Naive thymus-derived CD4-positive, alpha-beta T cell (primary cell): ENCODE results near the gene SPAG7. TPM values are rescaled to one million over a fixed set of nuclear protein-coding genes. Genes with fewer than 3 reads are reported as not detected.

Experiments
- ATAC-seq: fragments of 150-1000 bp; cut with Tn5 transposase; 2 replicates; pipeline ENCODE4 v1.10.0; 2021; ENCODE audit warnings: mild to moderate bottlenecking, moderate library complexity
- CTCF ChIA-PET: fragments of 350-600 bp; sonication (Branson Sonifier 250); formaldehyde crosslinking; loops from one replicate; lab custom pipeline; 2021; ENCODE audit warnings: antibody characterized with exemption; lab: Charles Lee
- POLR2A ChIA-PET: fragments of 350-600 bp; sonication (Branson Sonifier 250); formaldehyde crosslinking; loops from one replicate; lab custom pipeline; 2021; ENCODE audit warnings: antibody characterized with exemption, inconsistent platforms; lab: Charles Lee
- DNase-seq, 9 donors: peaks; one replicate each; pipeline versions ENCODE4 v3.0.0 to v3.0.0-alpha.2; 2020 to 2022; ENCODE audit warnings: mixed read lengths in 1 of 9
- H3K27ac ChIP-seq: one replicate; pipeline ENCODE4 v1.7.0; 2013; ENCODE audit warnings: mild to moderate bottlenecking, low read depth, low read length, moderate library complexity
- H3K27me3 ChIP-seq, 2 donors: one replicate each; pipeline ENCODE4 v1.7.0; 2013; ENCODE audit warnings: low read length in 2 of 2, mild to moderate bottlenecking in 2 of 2, moderate library complexity in 2 of 2; ENCODE audit not compliant: control insufficient read depth in 2 of 2, insufficient read depth in 2 of 2
- H3K36me3 ChIP-seq, 3 experiments: 1 replicate in 2 of 3; 2 replicates in 1 of 3; pipeline ENCODE4 v1.7.0; 2013; ENCODE audit warnings: low read length in 3 of 3, mild to moderate bottlenecking in 3 of 3, moderate library complexity in 1 of 3; ENCODE audit not compliant: insufficient read depth in 3 of 3, control insufficient read depth in 2 of 3
- H3K4me1 ChIP-seq, 2 donors: one replicate each; pipeline ENCODE4 v1.7.0; 2013; ENCODE audit warnings: low read length in 2 of 2, mild to moderate bottlenecking in 2 of 2, moderate library complexity in 1 of 2; ENCODE audit not compliant: control insufficient read depth in 2 of 2, insufficient read depth in 2 of 2
- H3K4me3 ChIP-seq: 2 replicates; pipeline ENCODE4 v1.7.0; 2013; ENCODE audit warnings: mild to moderate bottlenecking, low read length
- H3K9me3 ChIP-seq, 3 experiments: 1 replicate in 2 of 3; 2 replicates in 1 of 3; pipeline ENCODE4 v1.7.0; 2013; ENCODE audit warnings: low read length in 3 of 3; ENCODE audit not compliant: control insufficient read depth in 2 of 3
- H3K27ac Mint-ChIP-seq, 9 donors: one replicate each; pipeline ENCODE4 v1.8.0; 2020 to 2022; ENCODE audit warnings: mixed read lengths in 9 of 9, mild to moderate bottlenecking in 8 of 9, moderate library complexity in 5 of 9, inconsistent platforms in 2 of 9
- H3K27me3 Mint-ChIP-seq, 5 donors: one replicate each; pipeline ENCODE4 v1.8.0; 2021 to 2022; ENCODE audit warnings: mixed read lengths in 5 of 5, mild to moderate bottlenecking in 1 of 5
- H3K36me3 Mint-ChIP-seq, 5 donors: one replicate each; pipeline ENCODE4 v1.8.0; 2020 to 2022; ENCODE audit warnings: mixed read lengths in 5 of 5, mild to moderate bottlenecking in 3 of 5, inconsistent platforms in 1 of 5
- H3K4me1 Mint-ChIP-seq, 7 donors: one replicate each; pipeline ENCODE4 v1.8.0; 2020 to 2022; ENCODE audit warnings: mixed read lengths in 7 of 7, mild to moderate bottlenecking in 3 of 7, inconsistent platforms in 1 of 7
- H3K4me3 Mint-ChIP-seq, 10 donors: one replicate each; pipeline ENCODE4 v1.8.0; 2020 to 2022; ENCODE audit warnings: mild to moderate bottlenecking in 10 of 10, mixed read lengths in 10 of 10, moderate library complexity in 6 of 10, inconsistent platforms in 2 of 10
- H3K9me3 Mint-ChIP-seq, 11 donors: one replicate each; pipeline ENCODE4 v1.8.0; 2020 to 2022; ENCODE audit warnings: mixed read lengths in 11 of 11, mild to moderate bottlenecking in 4 of 11, inconsistent platforms in 1 of 11, moderate library complexity in 1 of 11
- intact Hi-C, 2 donors: fragments of 100-400 bp; cut with micrococcal nuclease; formaldehyde crosslinking; loops; one replicate each; pipeline ENCODE4 v1.15.1; 2023
- polyA plus RNA-seq, 2 donors: library from polyadenylated mRNA; unstranded; fragments of 300-500 nt; fragmentation: Illumina TruSeq; gene quantifications; one replicate each; pipeline ENCODE4 v1.2.3, GENCODE V29; 2021
- total RNA-seq, 6 experiments: library from RNA in 5 of 6; stranded (reverse) in 5 of 6; gene quantifications; 1 replicate in 5 of 6; 2 replicates in 1 of 6; pipeline ENCODE4 v1.2.3 and lab custom pipeline; 2021 to 2026

SPAG7 gene
- total and polyA plus RNA-seq, 7 experiments from 2014 or later = 41.6 to 119 (median 48.1) TPM

DNA sequence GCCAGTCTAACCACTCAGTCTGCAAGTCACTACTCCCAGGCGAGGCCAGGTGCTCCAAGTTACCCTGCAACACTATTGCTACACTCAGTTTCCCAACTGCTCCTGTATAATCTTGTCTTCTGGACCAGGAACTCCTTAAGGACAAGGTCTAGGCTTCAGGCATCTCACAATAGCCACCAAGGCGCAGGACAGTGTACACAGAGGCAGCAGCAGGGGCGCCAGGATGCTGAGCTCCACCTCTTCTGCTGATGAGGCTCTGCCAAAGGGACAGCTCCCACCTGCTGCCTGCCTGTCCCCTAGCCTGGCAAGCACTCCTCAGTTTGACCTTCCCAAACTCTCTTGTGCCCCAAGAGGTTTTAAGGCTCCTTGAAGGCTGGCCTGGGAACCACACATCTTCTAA lies 31.2 kb downstream of the SPAG7 start:
- peaks cover 0 to 32% (median 7%) of the 10 kb centered on the region in 3 experiments for H3K36me3 ChIP-seq
- no peaks in the 10 kb centered on the region for H3K9me3 ChIP-seq
- no peaks in the 10 kb centered on the region for H3K27me3 ChIP-seq
- ChIA-PET CTCF (no interaction called here), POLR2A (interaction anchor here (4.9 kb wide), 2 partner anchors 15 to 32 kb away, joined by 120 to 135 read pairs; partner anchors contain the start of genes ENO3, PFN1 and SPAG7)
- DNase-seq = no peak
- H3K27ac ChIP-seq = no peak overlapping the region
- Mint-ChIP-seq H3K4me3 (peak overlapping the region in 1 of 10 donors; percentile 4), H3K27ac (peak overlapping the region in 6 of 9 donors; percentile 2 to 78 (median 30)), H3K36me3 (peaks cover 2 to 18% (median 9%) of the 10 kb centered on the region in 5 donors), H3K27me3 (peaks cover 0 to 4% (median 0%) of the 10 kb centered on the region in 5 donors), H3K9me3 (no peaks in the 10 kb centered on the region), H3K4me1 (peaks cover 39 to 68% (median 52%) of the 10 kb centered on the region in 7 donors)
- intact Hi-C loops = no loop called here
- H3K4me1 ChIP-seq = peaks cover 21 to 22% of the 10 kb centered on the region in 2 donors
- H3K4me3 ChIP-seq = no peak overlapping the region
- no peak for ATAC-seq

GRCh38 chr17:4935650-4936049 lies 32.0 kb downstream of the SPAG7 start:
- ChIA-PET CTCF (no interaction called here), POLR2A (no interaction called here)
- intact Hi-C loops = no loop called here
- no peak overlapping the region for H3K4me3 ChIP-seq
- H3K27me3 ChIP-seq = no peaks in the 10 kb centered on the region
- no peaks in the 10 kb centered on the region for H3K9me3 ChIP-seq
- H3K27ac ChIP-seq = no peak overlapping the region
- peak overlapping the region in 5 of 9 donors; percentile 19 to 69 (median 36) for H3K27ac Mint-ChIP-seq
- peaks cover 0 to 4% (median 0%) of the 10 kb centered on the region in 5 donors for H3K27me3 Mint-ChIP-seq
- no peaks in the 10 kb centered on the region for H3K9me3 Mint-ChIP-seq
- no peak for ATAC-seq
- H3K36me3 ChIP-seq = peaks cover 0 to 36% (median 7%) of the 10 kb centered on the region in 3 experiments
- H3K4me1 Mint-ChIP-seq = peaks cover 38 to 68% (median 45%) of the 10 kb centered on the region in 7 donors
- H3K4me1 ChIP-seq = peaks cover 21 to 22% of the 10 kb centered on the region in 2 donors
- peak overlapping the region in 1 of 10 donors; percentile 4 for H3K4me3 Mint-ChIP-seq
- DNase-seq = no peak
- H3K36me3 Mint-ChIP-seq = peaks cover 10 to 17% (median 14%) of the 10 kb centered on the region in 5 donors

DNA sequence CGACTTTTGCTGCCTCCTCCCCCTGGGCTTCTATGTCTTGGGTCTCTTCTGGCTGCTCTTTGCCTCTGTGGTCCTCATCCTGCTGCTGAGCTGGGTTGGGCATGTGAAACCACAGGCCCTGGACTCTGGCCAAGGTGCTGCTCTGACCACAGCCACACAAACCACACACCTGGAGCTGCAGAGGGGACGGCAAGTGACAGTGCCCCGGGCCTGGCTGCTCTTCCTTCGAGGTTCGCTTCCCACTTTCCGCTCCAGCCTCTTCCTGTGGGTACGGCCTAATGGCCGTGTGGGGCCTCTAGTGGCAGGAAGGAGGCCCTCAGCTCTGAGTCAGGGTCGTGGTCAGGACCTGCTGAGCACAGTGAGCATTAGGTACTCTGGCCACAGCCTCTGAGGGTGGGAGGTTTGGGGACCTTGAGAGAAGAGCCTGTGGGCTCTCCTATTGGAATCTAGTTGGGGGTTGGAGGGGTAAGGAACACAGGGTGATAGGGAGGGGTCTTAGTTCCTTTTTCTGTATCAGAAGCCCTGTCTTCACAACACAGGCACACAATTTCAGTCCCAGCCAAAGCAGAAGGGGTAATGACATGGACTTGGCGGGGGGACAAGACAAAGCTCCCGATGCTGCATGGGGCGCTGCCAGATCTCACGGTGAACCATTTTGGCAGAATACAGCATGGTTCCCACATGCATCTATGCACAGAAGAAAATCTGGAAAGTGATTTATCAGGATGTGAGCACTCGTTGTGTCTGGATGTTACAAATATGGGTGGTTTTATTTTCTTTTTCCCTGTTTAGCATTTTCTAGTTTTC lies 33.2 kb downstream of the SPAG7 start:
- intact Hi-C loops = no loop called here
- peaks cover 21 to 22% of the 10 kb centered on the region in 2 donors for H3K4me1 ChIP-seq
- H3K27me3 Mint-ChIP-seq = peaks cover 0 to 4% (median 0%) of the 10 kb centered on the region in 5 donors
- H3K36me3 Mint-ChIP-seq = peaks cover 8 to 21% (median 14%) of the 10 kb centered on the region in 5 donors
- H3K4me3 Mint-ChIP-seq = peak overlapping the region in 4 of 10 donors; percentile 30 to 66 (median 52)
- no peak overlapping the region for H3K4me3 ChIP-seq
- H3K9me3 Mint-ChIP-seq = peaks cover 0 to 1% (median 0%) of the 10 kb centered on the region in 11 donors
- peaks cover 0 to 32% (median 7%) of the 10 kb centered on the region in 3 experiments for H3K36me3 ChIP-seq
- no peaks in the 10 kb centered on the region for H3K27me3 ChIP-seq
- DNase-seq (no peak), ATAC-seq (peak; percentile 63)
- POLR2A ChIA-PET = interaction anchor here (0.7 to 1.3 kb wide), 3 partner anchors 10 to 33 kb away, joined by 3 to 7 read pairs (median 3); partner anchors contain the start of genes PFN1 and SPAG7
- CTCF ChIA-PET = no interaction called here
- H3K27ac ChIP-seq = no peak overlapping the region
- H3K4me1 Mint-ChIP-seq = peaks cover 38 to 64% (median 44%) of the 10 kb centered on the region in 7 donors
- H3K9me3 ChIP-seq = no peaks in the 10 kb centered on the region
- peak overlapping the region; percentile 36 to 79 (median 59) for H3K27ac Mint-ChIP-seq

DNA sequence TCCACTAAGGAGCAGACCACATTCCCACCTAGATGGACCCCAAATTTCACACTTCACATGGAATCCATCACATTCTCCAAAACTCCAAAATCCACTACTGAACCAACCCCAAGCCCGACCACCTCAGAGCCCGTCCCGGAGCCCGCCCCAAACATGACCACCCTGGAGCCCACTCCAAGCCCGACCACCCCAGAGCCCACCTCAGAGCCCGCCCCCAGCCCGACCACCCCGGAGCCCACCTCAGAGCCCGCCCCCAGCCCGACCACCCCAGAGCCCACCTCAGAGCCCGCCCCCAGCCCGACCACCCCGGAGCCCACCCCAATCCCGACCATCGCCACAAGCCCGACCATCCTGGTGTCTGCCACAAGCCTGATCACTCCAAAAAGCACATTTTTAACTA lies 34.0 kb downstream of the SPAG7 start:
- ATAC-seq (no peak), DNase-seq (no peak)
- intact Hi-C loops = no loop called here
- H3K27me3 Mint-ChIP-seq = peaks cover 0 to 4% (median 0%) of the 10 kb centered on the region in 5 donors
- no peak overlapping the region for H3K27ac ChIP-seq
- peak overlapping the region in 7 of 9 donors; percentile 34 to 79 (median 57) for H3K27ac Mint-ChIP-seq
- POLR2A ChIA-PET = interaction anchor here (0.8 to 1.3 kb wide), 2 partner anchors 9 to 34 kb away, joined by 3 to 7 read pairs; partner anchors contain the start of gene SPAG7
- H3K4me1 Mint-ChIP-seq = peaks cover 31 to 56% (median 38%) of the 10 kb centered on the region in 7 donors
- peaks cover 15 to 16% of the 10 kb centered on the region in 2 donors for H3K4me1 ChIP-seq
- H3K4me3 ChIP-seq = no peak overlapping the region
- peaks cover 0 to 1% (median 0%) of the 10 kb centered on the region in 11 donors for H3K9me3 Mint-ChIP-seq
- H3K27me3 ChIP-seq = no peaks in the 10 kb centered on the region
- peaks cover 13 to 27% (median 17%) of the 10 kb centered on the region in 5 donors for H3K36me3 Mint-ChIP-seq
- H3K9me3 ChIP-seq = no peaks in the 10 kb centered on the region
- peak overlapping the region in 5 of 10 donors; percentile 30 to 66 (median 56) for H3K4me3 Mint-ChIP-seq
- CTCF ChIA-PET = no interaction called here
- peaks cover 0 to 32% (median 7%) of the 10 kb centered on the region in 3 experiments for H3K36me3 ChIP-seq

DNA sequence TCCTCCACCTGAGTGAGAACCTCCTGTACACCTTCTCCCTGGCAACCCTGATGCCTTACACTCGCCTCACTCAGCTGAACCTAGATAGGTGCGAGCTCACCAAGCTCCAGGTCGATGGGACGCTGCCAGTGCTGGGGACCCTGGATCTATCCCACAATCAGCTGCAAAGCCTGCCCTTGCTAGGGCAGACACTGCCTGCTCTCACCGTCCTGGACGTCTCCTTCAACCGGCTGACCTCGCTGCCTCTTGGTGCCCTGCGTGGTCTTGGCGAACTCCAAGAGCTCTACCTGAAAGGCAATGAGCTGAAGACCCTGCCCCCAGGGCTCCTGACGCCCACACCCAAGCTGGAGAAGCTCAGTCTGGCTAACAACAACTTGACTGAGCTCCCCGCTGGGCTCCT lies 34.9 kb downstream of the SPAG7 start:
- ChIA-PET CTCF (interaction anchor here (0.6 kb wide), 1 partner anchor 27 kb away, joined by 3 read pairs; no protein-coding TSS in a partner anchor), POLR2A (interaction anchor here (1.0 kb wide), 1 partner anchor 36 kb away, joined by 3 read pairs; no protein-coding TSS in a partner anchor)
- intact Hi-C loops = no loop called here
- Mint-ChIP-seq H3K36me3 (peaks cover 13 to 31% (median 17%) of the 10 kb centered on the region in 5 donors), H3K27ac (no peak overlapping the region), H3K27me3 (peaks cover 0 to 4% (median 0%) of the 10 kb centered on the region in 5 donors), H3K4me3 (no peak overlapping the region), H3K9me3 (peaks cover 0 to 1% (median 0%) of the 10 kb centered on the region in 11 donors), H3K4me1 (peaks cover 22 to 49% (median 33%) of the 10 kb centered on the region in 7 donors)
- Histone ChIP-seq H3K27me3 (no peaks in the 10 kb centered on the region), H3K4me1 (peaks cover 8% of the 10 kb centered on the region in 2 donors), H3K27ac (no peak overlapping the region), H3K4me3 (no peak overlapping the region), H3K36me3 (peaks cover 0 to 28% (median 7%) of the 10 kb centered on the region in 3 experiments), H3K9me3 (no peaks in the 10 kb centered on the region)
- DNase-seq (no peak), ATAC-seq (no peak)

DNA sequence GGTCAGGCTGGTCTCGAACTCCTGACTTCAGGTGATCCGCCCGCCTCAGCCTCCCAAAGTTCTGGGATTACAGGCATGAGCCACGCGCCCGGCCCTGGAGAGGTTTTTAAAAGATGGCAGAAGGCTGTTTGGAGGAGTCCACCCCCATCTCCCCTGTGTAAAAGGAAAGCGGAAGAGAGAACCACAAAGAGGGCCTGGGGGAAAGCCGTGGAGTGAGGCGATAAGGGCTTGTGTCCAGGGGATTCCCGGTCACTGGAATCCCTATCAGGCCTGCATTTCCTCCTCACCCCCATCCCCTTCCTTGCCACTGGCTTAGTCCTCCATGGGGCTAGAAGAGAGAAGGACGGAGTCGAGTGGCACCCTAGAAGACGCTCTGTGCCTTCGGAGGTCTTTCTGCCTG lies 35.7 kb downstream of the SPAG7 start, which contains the start of gene GP1BA:
TSS of gene GP1BA (plus strand) at position 315 of the 400 bp plus-strand sequence. CDS start 328 bp downstream, outside the sequence.
- ATAC-seq (peak; percentile 36), DNase-seq (no peak)
- Mint-ChIP-seq H3K27me3 (peaks cover 0 to 4% (median 0%) of the 10 kb centered on the region in 5 donors), H3K27ac (peak within 1 kb of the TSS in 1 of 9 donors; percentile 15), H3K4me3 (peak within 1 kb of the TSS in 1 of 10 donors; percentile 18), H3K9me3 (peaks cover 0 to 1% (median 0%) of the 10 kb centered on the region in 11 donors), H3K36me3 (peaks cover 13 to 27% (median 17%) of the 10 kb centered on the region in 5 donors), H3K4me1 (peaks cover 20 to 45% (median 31%) of the 10 kb centered on the region in 7 donors)
- POLR2A ChIA-PET = interaction anchor here (1.0 kb wide), 1 partner anchor 36 kb away, joined by 3 read pairs; no protein-coding TSS in a partner anchor
- Histone ChIP-seq H3K36me3 (peaks cover 0 to 20% (median 2%) of the 10 kb centered on the region in 3 experiments), H3K4me1 (peaks cover 8% of the 10 kb centered on the region in 2 donors), H3K27me3 (no peaks in the 10 kb centered on the region), H3K9me3 (no peaks in the 10 kb centered on the region), H3K27ac (no peak within 1 kb of the TSS), H3K4me3 (no peak within 1 kb of the TSS)
- intact Hi-C loops = no loop called here
- CTCF ChIA-PET = no interaction called here
